HCT116 (cell line): ENCODE data around the gene IPO13.

Experiments used
- EGR1 ChIP-seq: IDR thresholded peaks from 2 replicates; pipeline ENCODE4 v1.6.1; 2012; ENCODE audit warnings: low read depth
- EZH2 ChIP-seq: fragments of 200-600 bp; sonication (generic); IDR thresholded peaks from 2 replicates; pipeline ENCODE4 v1.6.1; 2017; ENCODE audit warnings: antibody characterized with exemption, mixed run types
- EZH2phosphoT487 ChIP-seq: fragments of 200-600 bp; IDR thresholded peaks from 2 replicates; pipeline ENCODE4 v1.6.1; 2018; ENCODE audit warnings: antibody characterized with exemption, borderline replicate concordance
- JUND ChIP-seq: IDR thresholded peaks from 2 replicates; pipeline ENCODE4 v1.6.1; 2012
- POLR2A ChIP-seq: IDR thresholded peaks from 2 replicates; pipeline ENCODE4 v1.7.0; 2011; ENCODE audit warnings: borderline replicate concordance; ENCODE audit not compliant: insufficient read depth, insufficient read length; ENCODE audit errors: extremely low read depth
- POLR2AphosphoS5 ChIP-seq: IDR thresholded peaks from 2 replicates; pipeline ENCODE4 v1.6.1; 2011; ENCODE audit warnings: mild to moderate bottlenecking, low read depth, low read length, moderate library complexity
- RAD21 ChIP-seq: IDR thresholded peaks from 2 replicates; pipeline ENCODE4 v1.6.1; 2012; ENCODE audit warnings: low read depth, mild to moderate bottlenecking
- SIN3A ChIP-seq: IDR thresholded peaks from 2 replicates; pipeline ENCODE4 v1.6.1; 2012; ENCODE audit warnings: low read depth
- SP1 ChIP-seq: IDR thresholded peaks from 2 replicates; pipeline ENCODE4 v1.6.1; 2012; ENCODE audit warnings: low read depth
- SRF ChIP-seq: IDR thresholded peaks from 2 replicates; pipeline ENCODE4 v1.6.1; 2012; ENCODE audit warnings: low read depth
- YY1 ChIP-seq: IDR thresholded peaks from 2 replicates; pipeline ENCODE4 v1.6.1; 2011; ENCODE audit warnings: low read length, low read depth, moderate library complexity, mild to moderate bottlenecking; ENCODE audit not compliant: insufficient replicate concordance; ENCODE audit errors: extremely low read depth
- TF ChIP-seq, protein P1 (sequence below), 3 experiments: fragments of 200-600 bp in 1 of 3; sonication (generic) in 1 of 3; IDR thresholded peaks in 2 of 3; conservative IDR thresholded peaks in 1 of 3; 2 replicates each; pipeline ENCODE4 v1.5.1; 2012 to 2017; ENCODE audit warnings: low read depth in 2 of 3, low read length in 2 of 3, antibody characterized with exemption in 1 of 3, borderline replicate concordance in 1 of 3, control low read depth in 1 of 3, mild to moderate bottlenecking in 1 of 3, mixed read lengths in 1 of 3, mixed run types in 1 of 3, moderate library complexity in 1 of 3; ENCODE audit not compliant: insufficient read depth in 1 of 3
- TF ChIP-seq, protein P2 (sequence below): IDR thresholded peaks from 2 replicates; pipeline ENCODE4 v1.6.1; 2012
- TF ChIP-seq, protein P3 (sequence below): IDR thresholded peaks from 2 replicates; pipeline ENCODE4 v1.6.1; 2012; ENCODE audit warnings: low read depth

DNA sequence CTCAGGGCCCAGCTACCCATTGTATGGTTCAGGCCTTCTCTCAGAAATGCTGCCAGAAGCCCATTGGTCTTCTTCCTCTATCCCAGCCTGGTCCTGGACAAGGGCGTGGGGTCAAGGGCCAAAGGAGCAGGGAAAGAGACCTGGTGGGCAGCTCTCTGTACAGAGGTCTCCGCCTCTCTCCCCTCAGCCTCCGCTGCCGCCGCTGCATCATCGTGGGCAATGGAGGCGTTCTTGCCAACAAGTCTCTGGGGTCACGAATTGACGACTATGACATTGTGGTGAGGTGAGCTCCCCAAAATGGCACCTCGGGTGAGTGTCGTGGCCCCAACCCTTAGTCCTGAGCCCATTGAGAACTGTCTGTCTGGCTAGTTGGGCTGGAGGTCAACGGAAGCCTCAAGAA lies 47.8 kb upstream of the IPO13 start:
- TF ChIP-seq, protein P1, sequence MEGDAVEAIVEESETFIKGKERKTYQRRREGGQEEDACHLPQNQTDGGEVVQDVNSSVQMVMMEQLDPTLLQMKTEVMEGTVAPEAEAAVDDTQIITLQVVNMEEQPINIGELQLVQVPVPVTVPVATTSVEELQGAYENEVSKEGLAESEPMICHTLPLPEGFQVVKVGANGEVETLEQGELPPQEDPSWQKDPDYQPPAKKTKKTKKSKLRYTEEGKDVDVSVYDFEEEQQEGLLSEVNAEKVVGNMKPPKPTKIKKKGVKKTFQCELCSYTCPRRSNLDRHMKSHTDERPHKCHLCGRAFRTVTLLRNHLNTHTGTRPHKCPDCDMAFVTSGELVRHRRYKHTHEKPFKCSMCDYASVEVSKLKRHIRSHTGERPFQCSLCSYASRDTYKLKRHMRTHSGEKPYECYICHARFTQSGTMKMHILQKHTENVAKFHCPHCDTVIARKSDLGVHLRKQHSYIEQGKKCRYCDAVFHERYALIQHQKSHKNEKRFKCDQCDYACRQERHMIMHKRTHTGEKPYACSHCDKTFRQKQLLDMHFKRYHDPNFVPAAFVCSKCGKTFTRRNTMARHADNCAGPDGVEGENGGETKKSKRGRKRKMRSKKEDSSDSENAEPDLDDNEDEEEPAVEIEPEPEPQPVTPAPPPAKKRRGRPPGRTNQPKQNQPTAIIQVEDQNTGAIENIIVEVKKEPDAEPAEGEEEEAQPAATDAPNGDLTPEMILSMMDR (IDR thresholded peaks at IDR 0.05 in 2 of 3, conservative IDR thresholded peaks at IDR 0.05 in 1 of 3; ENCODE audit: borderline replicate concordance in 1 of 3, insufficient read depth in 1 of 3, low read depth in 2 of 3, low read length in 2 of 3), result no peak
- TF ChIP-seq, protein P2, sequence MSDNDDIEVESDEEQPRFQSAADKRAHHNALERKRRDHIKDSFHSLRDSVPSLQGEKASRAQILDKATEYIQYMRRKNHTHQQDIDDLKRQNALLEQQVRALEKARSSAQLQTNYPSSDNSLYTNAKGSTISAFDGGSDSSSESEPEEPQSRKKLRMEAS, result no peak
- TF ChIP-seq RAD21, result no peak
- no peak for TF ChIP-seq YY1
- TF ChIP-seq POLR2AphosphoS5, result no peak
- TF ChIP-seq EZH2, result no peak
- TF ChIP-seq POLR2A, result no peak
- TF ChIP-seq, protein P3, sequence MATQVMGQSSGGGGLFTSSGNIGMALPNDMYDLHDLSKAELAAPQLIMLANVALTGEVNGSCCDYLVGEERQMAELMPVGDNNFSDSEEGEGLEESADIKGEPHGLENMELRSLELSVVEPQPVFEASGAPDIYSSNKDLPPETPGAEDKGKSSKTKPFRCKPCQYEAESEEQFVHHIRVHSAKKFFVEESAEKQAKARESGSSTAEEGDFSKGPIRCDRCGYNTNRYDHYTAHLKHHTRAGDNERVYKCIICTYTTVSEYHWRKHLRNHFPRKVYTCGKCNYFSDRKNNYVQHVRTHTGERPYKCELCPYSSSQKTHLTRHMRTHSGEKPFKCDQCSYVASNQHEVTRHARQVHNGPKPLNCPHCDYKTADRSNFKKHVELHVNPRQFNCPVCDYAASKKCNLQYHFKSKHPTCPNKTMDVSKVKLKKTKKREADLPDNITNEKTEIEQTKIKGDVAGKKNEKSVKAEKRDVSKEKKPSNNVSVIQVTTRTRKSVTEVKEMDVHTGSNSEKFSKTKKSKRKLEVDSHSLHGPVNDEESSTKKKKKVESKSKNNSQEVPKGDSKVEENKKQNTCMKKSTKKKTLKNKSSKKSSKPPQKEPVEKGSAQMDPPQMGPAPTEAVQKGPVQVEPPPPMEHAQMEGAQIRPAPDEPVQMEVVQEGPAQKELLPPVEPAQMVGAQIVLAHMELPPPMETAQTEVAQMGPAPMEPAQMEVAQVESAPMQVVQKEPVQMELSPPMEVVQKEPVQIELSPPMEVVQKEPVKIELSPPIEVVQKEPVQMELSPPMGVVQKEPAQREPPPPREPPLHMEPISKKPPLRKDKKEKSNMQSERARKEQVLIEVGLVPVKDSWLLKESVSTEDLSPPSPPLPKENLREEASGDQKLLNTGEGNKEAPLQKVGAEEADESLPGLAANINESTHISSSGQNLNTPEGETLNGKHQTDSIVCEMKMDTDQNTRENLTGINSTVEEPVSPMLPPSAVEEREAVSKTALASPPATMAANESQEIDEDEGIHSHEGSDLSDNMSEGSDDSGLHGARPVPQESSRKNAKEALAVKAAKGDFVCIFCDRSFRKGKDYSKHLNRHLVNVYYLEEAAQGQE, result no peak
- no peak for TF ChIP-seq EZH2phosphoT487
- no peak for TF ChIP-seq SP1
- no peak for TF ChIP-seq SIN3A
- no peak for TF ChIP-seq JUND
- TF ChIP-seq SRF, result no peak
- TF ChIP-seq EGR1, result no peak
